Stimulated activated CD4-positive, alpha-beta T cell treated with anti-CD3 and anti-CD28 coated beads, TNF-alpha, amount 100 ng/mL, for 4 hours (primary cell): ENCODE data around the gene SYT14.
"Not testable (repeated sequence)": the region's sequence is repeated elsewhere in the genome, so short reads cannot be mapped to it uniquely, and the experiment has no call there.

Experiments
- DNase-seq, 3 experiments: peaks; one replicate each; pipeline ENCODE4 v3.0.0-alpha.2; 2020; ENCODE audit warnings: low read depth in 3 of 3

SYT14 gene

GRCh38 chr1:210025870-210026269 is 87.9 kb downstream of the SYT14 start:
- DNase-seq = no peak

- DNase-seq = no peak
Measured at GRCh38 chr1:210027994-210028393, 90.0 kb downstream of the SYT14 start.

GRCh38 chr1:210031473-210031872 is 93.5 kb downstream of the SYT14 start:
- no peak for DNase-seq

GRCh38 chr1:210043058-210043457 is 105.0 kb downstream of the SYT14 start:
- no peak for DNase-seq

- no peak for DNase-seq
Measured at GRCh38 chr1:210049616-210050015, 111.6 kb downstream of the SYT14 start.

GRCh38 chr1:210050491-210050890 is 112.5 kb downstream of the SYT14 start:
- not testable (repeated sequence) for DNase-seq

GRCh38 chr1:210053126-210053525 is 115.1 kb downstream of the SYT14 start:
- no peak for DNase-seq

GRCh38 chr1:210057593-210057992 is 119.6 kb downstream of the SYT14 start:
- DNase-seq = no peak

- DNase-seq = no peak
Measured at GRCh38 chr1:210061992-210062391, 124.0 kb downstream of the SYT14 start.

- no peak for DNase-seq
Measured at GRCh38 chr1:210070531-210070930, 132.5 kb downstream of the SYT14 start.

GRCh38 chr1:210072129-210072528 is 134.1 kb downstream of the SYT14 start:
- no peak for DNase-seq

GRCh38 chr1:210072896-210073504 is 135.0 kb downstream of the SYT14 start:
- DNase-seq = no peak

- DNase-seq = no peak
Measured at GRCh38 chr1:210074904-210075303, 136.9 kb downstream of the SYT14 start.

GRCh38 chr1:210076620-210077019 is 138.6 kb downstream of the SYT14 start:
- DNase-seq = no peak

- DNase-seq = no peak
Measured at GRCh38 chr1:210081494-210081893, 143.5 kb downstream of the SYT14 start.

- no peak for DNase-seq
Measured at GRCh38 chr1:210085359-210085758, 147.3 kb downstream of the SYT14 start.

GRCh38 chr1:210087058-210087457 is 149.0 kb downstream of the SYT14 start:
- no peak for DNase-seq

- no peak for DNase-seq
Measured at GRCh38 chr1:210089855-210090254, 151.8 kb downstream of the SYT14 start.

- DNase-seq = no peak
Measured at GRCh38 chr1:210092366-210092765, 154.3 kb downstream of the SYT14 start.

GRCh38 chr1:210093461-210093860 is 155.4 kb downstream of the SYT14 start:
- DNase-seq = no peak

- DNase-seq = no peak
Measured at GRCh38 chr1:210098356-210098755, 160.3 kb downstream of the SYT14 start.

GRCh38 chr1:210099921-210100320 is 161.9 kb downstream of the SYT14 start:
- no peak for DNase-seq

GRCh38 chr1:210104103-210104502 is 166.1 kb downstream of the SYT14 start:
- DNase-seq = no peak

- DNase-seq = not testable (repeated sequence)
Measured at GRCh38 chr1:210112906-210113305, 174.9 kb downstream of the SYT14 start.
